Neuronal stem cell (in vitro differentiated cells): ENCODE results near the gene ASTL.
A peak's percentile ranks its signal among the peaks of the same experiment; 100 is the strongest.

Experiments
- DNase-seq: peaks from one replicate; pipeline ENCODE4 v3.0.0-alpha.2; 2013; ENCODE audit warnings: low spot score
- H2AFZ ChIP-seq: one replicate; pipeline ENCODE4 v1.6.1; 2013; ENCODE audit warnings: mild to moderate bottlenecking, low read length, inconsistent platforms
- H2AK5ac ChIP-seq: 2 replicates; pipeline ENCODE4 v1.6.1; 2013; ENCODE audit warnings: low read depth, mild to moderate bottlenecking, inconsistent platforms, low read length, moderate library complexity, mixed read lengths
- H2BK120ac ChIP-seq: 2 replicates; pipeline ENCODE4 v1.6.1; 2013; ENCODE audit warnings: low read depth, mild to moderate bottlenecking, inconsistent platforms, low read length, moderate library complexity, mixed read lengths
- H2BK12ac ChIP-seq: one replicate; pipeline ENCODE4 v1.6.1; 2013; ENCODE audit warnings: low read length, inconsistent platforms
- H2BK15ac ChIP-seq: 2 replicates; pipeline ENCODE4 v1.6.1; 2013; ENCODE audit warnings: mild to moderate bottlenecking, low read length, inconsistent platforms, mixed read lengths
- H2BK5ac ChIP-seq: one replicate; pipeline ENCODE4 v1.6.1; 2013; ENCODE audit warnings: inconsistent platforms, mild to moderate bottlenecking, low read length, moderate library complexity
- H3K14ac ChIP-seq: one replicate; pipeline ENCODE4 v1.6.1; 2013; ENCODE audit warnings: low read length, inconsistent platforms
- H3K18ac ChIP-seq: 2 replicates; pipeline ENCODE4 v1.6.1; 2013; ENCODE audit warnings: low read length, inconsistent platforms
- H3K23ac ChIP-seq: 2 replicates; pipeline ENCODE4 v1.6.1; 2013; ENCODE audit warnings: low read depth, mild to moderate bottlenecking, mixed read lengths, low read length, inconsistent platforms; ENCODE audit not compliant: poor library complexity
- H3K27ac ChIP-seq: replicated peaks from 3 replicates; pipeline ENCODE4 v1.5.1; 2013; ENCODE audit warnings: low read length, inconsistent platforms
- H3K27me3 ChIP-seq, 3 experiments: 2 replicates each; pipeline ENCODE4 v1.6.1; 2013; ENCODE audit warnings: low read length in 3 of 3, mild to moderate bottlenecking in 2 of 3, inconsistent platforms in 1 of 3, low read depth in 1 of 3, mixed read lengths in 1 of 3, moderate library complexity in 1 of 3; ENCODE audit not compliant: control insufficient read depth in 3 of 3, insufficient read depth in 3 of 3
- H3K36me3 ChIP-seq, 2 donors: replicated peaks in 1 of 2; 2 replicates each; pipeline ENCODE4 v1.6.1; 2013; ENCODE audit warnings: low read length in 2 of 2; ENCODE audit not compliant: control insufficient read depth in 2 of 2, insufficient read depth in 2 of 2
- H3K4ac ChIP-seq: 2 replicates; pipeline ENCODE4 v1.6.1; 2013; ENCODE audit warnings: inconsistent platforms, mild to moderate bottlenecking, low read length, moderate library complexity
- H3K4me1 ChIP-seq, 2 donors: 1 replicate in 1 of 2; 2 replicates in 1 of 2; pipeline ENCODE4 v1.6.1; 2013; ENCODE audit warnings: low read length in 2 of 2, low read depth in 1 of 2; ENCODE audit not compliant: control insufficient read depth in 2 of 2, insufficient read depth in 1 of 2
- H3K4me2 ChIP-seq: one replicate; pipeline ENCODE4 v1.6.1; 2013; ENCODE audit warnings: mild to moderate bottlenecking, low read length, inconsistent platforms; ENCODE audit not compliant: insufficient read depth, poor library complexity, severe bottlenecking
- H3K4me3 ChIP-seq, 2 donors: 2 replicates each; pipeline ENCODE4 v1.5.1; 2013; ENCODE audit warnings: low read length in 2 of 2, mild to moderate bottlenecking in 2 of 2, inconsistent platforms in 1 of 2, moderate library complexity in 1 of 2
- H3K79me1 ChIP-seq: one replicate; pipeline ENCODE4 v1.6.1; 2013; ENCODE audit warnings: low read depth, mild to moderate bottlenecking, inconsistent platforms, low read length, moderate library complexity
- H3K9ac ChIP-seq: one replicate; pipeline ENCODE4 v1.6.1; 2013; ENCODE audit warnings: mild to moderate bottlenecking, low read depth, low read length, inconsistent platforms; ENCODE audit not compliant: poor library complexity
- H3K9me3 ChIP-seq, 2 donors: replicated peaks in 1 of 2; 2 replicates each; pipeline versions ENCODE3 to v1.6.1; 2013; ENCODE audit warnings: low read length in 2 of 2, mild to moderate bottlenecking in 2 of 2, inconsistent platforms in 1 of 2, low read depth in 1 of 2, mixed read lengths in 1 of 2, moderate library complexity in 1 of 2; ENCODE audit not compliant: control insufficient read depth in 2 of 2, insufficient read depth in 1 of 2
- H4K8ac ChIP-seq: one replicate; pipeline ENCODE4 v1.6.1; 2013; ENCODE audit warnings: low read depth, mild to moderate bottlenecking, inconsistent platforms, low read length, moderate library complexity
- H4K91ac ChIP-seq: one replicate; pipeline ENCODE4 v1.6.1; 2013; ENCODE audit warnings: low read length, low read depth, mild to moderate bottlenecking, inconsistent platforms; ENCODE audit not compliant: poor library complexity
- WGBS, 2 donors: extraction: QIAGEN DNeasy Blood & Tissue Kit; methylation state at CpG; one replicate each; pipeline ENCODE4 v1.1.7; 2013; ENCODE audit warnings: missing lambda C conversion rate in 2 of 2, mixed read lengths in 1 of 2; ENCODE audit not compliant: insufficient read length in 2 of 2, insufficient replicate concordance in 1 of 2; ENCODE audit errors: extremely low coverage in 2 of 2; 5-methylcytosine and 5-hydroxymethylcytosine counted together

Gene ASTL

GRCh38 chr2:96102596-96103186 is 35.6 kb downstream of the ASTL start:
- Histone ChIP-seq H3K18ac (peak overlapping the region; percentile 36), H2BK5ac (no peak overlapping the region), H3K36me3 (no peaks in the 10 kb centered on the region), H4K91ac (no peak overlapping the region), H3K79me1 (no peaks in the 10 kb centered on the region), H3K23ac (peak overlapping the region; percentile 37), H3K4me1 (peaks cover 0 to 12% of the 10 kb centered on the region in 2 donors), H2BK15ac (peak overlapping the region; percentile 78), H2AK5ac (peak overlapping the region; percentile 88), H3K4me2 (no peak overlapping the region), H3K4me3 (no peak overlapping the region), H3K9ac (peak overlapping the region; percentile 80), H3K14ac (no peak overlapping the region), H3K4ac (peak overlapping the region; percentile 56), H2BK120ac (peak overlapping the region; percentile 4), H2AFZ (no peak overlapping the region), H3K9me3 (peaks cover 9 to 12% of the 10 kb centered on the region in 2 donors), H3K27ac (no peak overlapping the region), H3K27me3 (peaks cover 0 to 3% (median 0%) of the 10 kb centered on the region in 3 experiments), H2BK12ac (peak overlapping the region; percentile 87), H4K8ac (no peak overlapping the region)
- no peak for DNase-seq
- no CpG with 5 or more reads among the region's 15 CpGs for WGBS, 2 donors

GRCh38 chr2:96100893-96101304 is 37.4 kb downstream of the ASTL start:
- Histone ChIP-seq H3K4me3 (no peak overlapping the region), H2BK120ac (no peak overlapping the region), H3K36me3 (no peaks in the 10 kb centered on the region), H2BK5ac (no peak overlapping the region), H2AFZ (peak overlapping the region; percentile 46), H3K27ac (no peak overlapping the region), H3K14ac (no peak overlapping the region), H4K8ac (no peak overlapping the region), H3K27me3 (peaks cover 0 to 3% (median 0%) of the 10 kb centered on the region in 3 experiments), H3K4me1 (peaks cover 0 to 12% of the 10 kb centered on the region in 2 donors), H3K9me3 (peaks cover 7 to 10% of the 10 kb centered on the region in 2 donors), H3K18ac (peak overlapping the region; percentile 61), H2BK12ac (peak overlapping the region; percentile 14), H3K79me1 (no peaks in the 10 kb centered on the region), H3K9ac (no peak overlapping the region), H3K4me2 (no peak overlapping the region), H3K23ac (no peak overlapping the region), H2BK15ac (no peak overlapping the region), H4K91ac (no peak overlapping the region), H2AK5ac (no peak overlapping the region), H3K4ac (no peak overlapping the region)
- no peak for DNase-seq
- WGBS, 2 donors, result no CpG with 5 or more reads among the region's 3 CpGs

- no peak overlapping the region for H3K23ac ChIP-seq
- WGBS, 2 donors, result no CpG with 5 or more reads among the region's 12 CpGs
- peaks cover 0 to 5% of the 10 kb centered on the region in 2 donors for H3K9me3 ChIP-seq
- H2BK15ac ChIP-seq, result peak overlapping the region; percentile 64
- H3K14ac ChIP-seq, result no peak overlapping the region
- H3K36me3 ChIP-seq, result no peaks in the 10 kb centered on the region
- no peak overlapping the region for H3K4me2 ChIP-seq
- H2BK120ac ChIP-seq, result no peak overlapping the region
- H4K91ac ChIP-seq, result no peak overlapping the region
- no peak overlapping the region for H2BK12ac ChIP-seq
- peak overlapping the region; percentile 88 for H3K18ac ChIP-seq
- H4K8ac ChIP-seq, result no peak overlapping the region
- peaks cover 0 to 12% of the 10 kb centered on the region in 2 donors for H3K4me1 ChIP-seq
- H3K9ac ChIP-seq, result no peak overlapping the region
- no peak overlapping the region for H3K27ac ChIP-seq
- no peaks in the 10 kb centered on the region for H3K79me1 ChIP-seq
- H3K27me3 ChIP-seq, result peaks cover 0 to 3% (median 0%) of the 10 kb centered on the region in 3 experiments
- DNase-seq, result no peak
- H3K4ac ChIP-seq, result no peak overlapping the region
- no peak overlapping the region for H3K4me3 ChIP-seq
- peak overlapping the region; percentile 22 for H2AK5ac ChIP-seq
- H2BK5ac ChIP-seq, result peak overlapping the region; percentile 76
- peak overlapping the region; percentile 46 for H2AFZ ChIP-seq
Observed at GRCh38 chr2:96099861-96100798, 38.2 kb downstream of the ASTL start.
